H4 (cell line): ENCODE data around the gene PEX10. TPM values are rescaled to one million over a fixed set of nuclear protein-coding genes. Genes with fewer than 3 reads are reported as not detected.
"Not testable (repeated sequence)": the region's sequence is repeated elsewhere in the genome, so short reads cannot be mapped to it uniquely, and the experiment has no call there.

Source experiments
- DNase-seq: peaks from one replicate; pipeline ENCODE4 v3.0.0-alpha.2; 2015; ENCODE audit warnings: low spot score
- total RNA-seq: library from RNA; depleted of rRNA; stranded (reverse); fragments of >200 nt; shearing (Covaris generic); gene quantifications from 2 replicates; pipeline ENCODE4 v1.2.3, GENCODE V29; 2014

The PEX10 gene
- total RNA-seq, 1 experiment from 2014 or later: 26.1 TPM

DNA sequence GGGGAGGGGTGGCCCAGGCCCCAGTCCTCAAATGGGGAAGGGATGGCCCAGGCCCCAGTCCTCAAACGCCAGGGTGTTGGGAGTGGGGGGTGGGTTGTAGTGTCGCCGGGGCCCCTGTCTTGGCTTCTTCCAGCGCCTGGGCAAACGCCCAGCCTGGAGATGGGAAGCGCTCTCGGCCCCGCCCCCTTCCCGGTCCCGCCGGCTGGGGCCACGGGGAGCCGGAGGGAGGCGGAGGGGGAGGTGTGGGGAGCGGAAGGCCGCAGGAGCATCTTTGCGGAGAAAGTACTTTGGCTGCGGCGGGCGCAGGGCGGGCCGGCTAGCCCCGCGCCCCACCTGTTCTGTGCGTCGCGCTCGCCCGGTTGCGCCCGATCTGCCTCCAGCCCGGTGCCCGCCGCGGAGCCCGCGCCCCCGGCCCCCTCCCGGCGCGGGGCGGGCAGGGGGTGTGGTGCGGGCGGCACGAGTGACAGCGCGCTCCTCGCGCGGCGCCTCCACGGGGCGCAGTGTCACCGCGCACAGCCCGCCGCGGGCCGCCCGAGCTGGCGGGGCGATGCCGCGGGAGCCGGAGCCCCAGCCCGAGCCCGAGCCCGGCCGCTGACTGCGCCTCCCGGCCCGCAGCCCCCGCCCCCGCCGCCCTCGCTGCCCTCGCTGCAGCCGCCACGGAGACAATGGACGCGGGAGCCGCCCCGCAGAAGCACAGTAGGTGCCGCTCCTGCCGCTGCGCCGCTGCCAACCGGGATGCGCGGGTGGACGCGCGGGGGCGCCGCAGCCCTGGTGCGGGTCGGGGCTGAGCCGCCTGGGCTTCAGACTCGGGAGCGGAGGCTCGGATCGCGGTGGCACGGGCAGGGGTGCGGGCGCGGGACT, 31.1 kb upstream of the PEX10 start:
- no peak for DNase-seq

DNA sequence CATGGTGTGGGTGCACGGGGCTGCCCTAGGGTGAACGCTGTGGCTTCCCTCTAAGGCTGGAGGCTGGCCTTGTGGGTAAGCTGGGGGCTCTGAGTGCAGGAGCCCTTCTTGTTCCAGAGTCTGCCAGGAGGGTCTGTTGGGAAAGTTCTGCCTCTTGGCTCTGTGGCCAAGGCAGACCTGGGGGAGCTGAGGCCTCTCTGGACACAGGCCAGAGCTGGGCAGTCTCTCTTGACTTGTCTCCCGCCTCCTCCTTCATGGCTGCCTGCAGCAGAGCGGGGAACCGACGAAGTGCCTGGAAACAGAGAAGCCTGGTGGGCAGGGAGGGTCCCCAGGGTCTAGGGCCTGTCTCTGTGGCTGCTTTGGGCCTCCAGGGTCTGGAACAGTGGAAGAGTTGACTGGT, 30.3 kb upstream of the PEX10 start:
- DNase-seq: no peak

DNA sequence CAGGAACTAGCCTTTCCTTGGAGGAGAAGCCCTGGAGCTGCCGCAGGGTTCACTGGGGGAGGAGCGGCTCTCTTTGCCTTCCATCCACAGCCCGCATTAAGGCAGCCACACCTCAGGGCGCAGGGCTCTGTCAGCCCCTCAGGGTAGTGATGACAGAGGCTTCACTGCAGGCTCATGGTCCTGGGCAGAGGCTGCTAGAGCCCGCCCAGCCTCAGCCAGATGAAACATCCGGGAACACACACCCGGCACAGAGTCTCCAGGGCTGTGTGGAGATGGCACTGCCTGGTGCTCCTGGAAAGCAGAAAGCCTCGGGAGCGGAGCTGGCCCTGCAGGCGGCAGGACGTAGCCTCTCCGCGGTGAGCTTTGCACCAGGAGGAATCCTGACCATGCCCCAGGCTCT, 29.4 kb upstream of the PEX10 start:
- DNase-seq: no peak

DNA sequence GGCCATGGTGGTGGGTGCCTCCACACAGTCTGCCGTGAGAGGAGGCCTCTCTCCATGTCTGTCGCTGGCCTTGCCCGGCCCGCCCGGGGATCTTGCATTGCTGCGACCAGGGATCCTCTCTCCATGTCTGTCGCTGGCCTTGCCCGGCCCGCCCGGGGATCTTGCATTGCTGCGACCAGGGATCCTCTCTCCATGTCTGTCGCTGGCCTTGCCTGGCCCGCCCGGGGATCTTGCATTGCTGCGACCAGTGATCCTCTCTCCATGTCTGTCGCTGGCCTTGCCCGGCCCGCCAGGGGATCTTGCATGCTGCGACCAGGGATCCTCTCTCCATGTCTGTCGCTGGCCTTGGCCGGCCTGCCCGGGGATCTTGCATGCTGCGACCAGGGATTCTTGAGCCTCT, 28.0 kb upstream of the PEX10 start:
- not testable (repeated sequence) for DNase-seq

DNA sequence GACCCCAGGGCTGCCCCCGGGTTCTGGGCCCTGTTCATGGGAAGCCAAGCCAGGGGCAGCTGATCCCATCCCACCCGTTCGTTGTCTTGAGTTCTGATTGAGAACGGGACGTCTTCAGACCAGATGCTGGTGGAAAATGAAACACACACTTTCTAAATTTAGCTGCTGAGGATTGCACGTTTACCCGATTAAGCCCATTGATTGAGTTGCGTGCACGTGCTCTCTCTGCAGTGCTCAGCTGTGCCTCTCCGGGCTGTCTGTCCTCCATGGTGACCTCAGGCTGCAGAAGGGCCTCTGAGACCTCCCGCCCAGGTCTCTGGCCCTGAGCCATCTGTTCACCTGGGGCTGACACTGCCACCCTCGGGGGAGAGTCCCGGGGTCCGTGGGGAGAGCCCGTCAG, 27.0 kb upstream of the PEX10 start:
- no peak for DNase-seq

DNA sequence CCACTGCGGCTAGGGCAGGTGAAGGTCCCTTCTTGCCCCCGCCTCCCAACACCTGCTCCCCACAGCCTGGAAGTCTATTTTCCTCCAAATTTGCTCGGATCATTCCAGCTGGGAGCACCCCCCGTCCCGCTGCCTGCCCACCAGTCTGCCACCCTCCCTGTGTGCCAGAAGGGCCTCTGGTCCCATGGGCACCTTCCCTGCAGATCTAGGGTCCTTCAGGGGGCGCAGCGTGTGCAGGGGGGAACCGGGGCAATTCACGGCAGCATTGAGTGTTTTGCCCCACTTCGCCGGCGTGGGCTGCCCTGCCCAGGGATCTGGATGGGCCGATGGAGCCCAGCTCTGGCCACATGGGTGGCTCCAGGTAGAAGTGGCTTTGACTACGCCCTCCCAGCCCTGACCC, 26.3 kb upstream of the PEX10 start:
- DNase-seq: no peak

DNA sequence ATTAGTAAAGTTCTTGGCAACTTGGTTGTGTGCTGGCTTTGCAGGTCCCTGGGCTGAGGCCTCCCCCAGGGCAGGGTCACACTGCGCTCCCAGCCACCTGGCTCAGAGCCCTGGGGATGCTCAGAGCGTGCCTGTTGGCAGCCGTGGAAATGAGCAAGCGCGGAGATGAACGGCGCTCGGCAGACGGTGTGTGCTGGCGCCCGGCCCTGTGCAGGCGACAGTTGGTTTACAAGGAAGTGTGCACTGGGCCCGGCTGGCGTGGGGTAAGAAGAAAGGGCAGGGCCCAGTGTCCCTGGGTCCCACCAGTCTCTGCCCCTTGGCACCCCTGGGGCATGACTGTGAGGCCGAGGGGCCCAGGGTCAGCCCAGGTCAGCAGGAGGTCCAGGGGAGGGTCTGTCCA, 25.7 kb upstream of the PEX10 start:
- no peak for DNase-seq

DNA sequence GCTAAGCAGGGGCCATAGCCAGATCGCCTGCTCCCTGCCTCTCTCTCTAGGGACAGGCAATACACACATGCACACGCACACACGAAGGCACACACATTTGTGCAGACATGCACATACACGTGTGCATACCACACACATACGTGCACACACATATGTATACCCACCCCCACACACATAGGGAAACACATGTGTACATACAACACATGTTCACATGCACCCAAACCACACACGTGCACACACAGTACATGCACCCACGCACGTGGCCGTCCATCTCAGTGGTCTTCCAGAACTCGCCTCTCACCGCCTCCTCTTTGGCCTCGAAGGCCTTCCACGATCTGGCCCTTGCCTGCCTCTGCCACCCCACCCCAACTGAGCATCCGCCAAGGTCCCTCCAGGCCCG, 25.3 kb upstream of the PEX10 start:
- no peak for DNase-seq

DNA sequence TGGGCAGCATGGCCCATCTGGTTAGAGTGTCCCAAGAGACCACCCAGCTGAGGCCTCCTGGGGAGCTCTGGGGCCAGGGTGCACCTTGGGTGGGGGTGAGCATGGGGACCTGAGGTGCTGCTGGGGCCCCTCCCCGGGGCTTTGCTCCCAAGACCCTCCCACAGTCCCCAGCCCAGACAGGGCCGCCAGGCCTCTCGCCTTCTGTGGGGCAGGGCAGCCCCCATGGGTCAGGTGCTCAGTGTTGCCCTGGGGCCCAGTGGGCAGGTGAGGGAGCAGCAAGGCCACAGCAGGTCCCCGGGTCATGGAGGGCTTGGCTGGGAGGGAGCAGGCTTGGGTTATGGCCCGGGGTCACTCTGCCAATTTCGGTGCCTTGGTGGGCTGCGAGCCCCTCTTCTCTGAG, 24.5 kb upstream of the PEX10 start:
- no peak for DNase-seq

DNA sequence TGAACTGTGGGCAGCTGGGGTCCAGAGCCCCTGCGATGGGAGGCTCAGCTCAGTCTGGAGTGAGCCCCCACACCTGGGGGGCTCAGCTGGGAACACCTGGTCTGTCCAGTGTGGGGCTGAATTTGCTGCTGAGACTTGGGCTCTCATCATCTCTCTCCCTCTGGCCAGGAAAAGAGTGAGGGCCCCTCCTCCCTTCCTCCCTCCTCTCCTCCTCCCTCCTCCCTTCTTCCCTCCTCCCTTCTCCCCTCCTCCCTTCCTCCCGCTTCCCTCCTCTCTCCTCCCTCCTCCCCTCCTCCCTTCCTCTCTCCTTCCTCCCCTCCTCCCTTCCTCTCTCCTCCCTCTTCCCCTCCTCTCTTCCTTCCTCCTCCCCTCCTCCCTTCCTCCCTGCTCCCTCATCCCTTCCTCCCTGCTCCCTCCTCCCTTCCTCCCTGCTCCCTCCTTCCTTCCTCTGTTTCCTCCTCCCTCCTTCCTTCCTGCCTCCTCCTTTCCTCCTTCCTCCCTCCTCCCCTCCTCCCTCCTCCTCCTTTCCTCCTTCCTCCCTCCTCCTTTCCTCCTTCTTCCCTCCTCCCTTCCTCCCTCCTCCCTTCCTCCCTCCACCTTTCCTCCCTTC, 23.5 kb upstream of the PEX10 start:
- DNase-seq: no peak

DNA sequence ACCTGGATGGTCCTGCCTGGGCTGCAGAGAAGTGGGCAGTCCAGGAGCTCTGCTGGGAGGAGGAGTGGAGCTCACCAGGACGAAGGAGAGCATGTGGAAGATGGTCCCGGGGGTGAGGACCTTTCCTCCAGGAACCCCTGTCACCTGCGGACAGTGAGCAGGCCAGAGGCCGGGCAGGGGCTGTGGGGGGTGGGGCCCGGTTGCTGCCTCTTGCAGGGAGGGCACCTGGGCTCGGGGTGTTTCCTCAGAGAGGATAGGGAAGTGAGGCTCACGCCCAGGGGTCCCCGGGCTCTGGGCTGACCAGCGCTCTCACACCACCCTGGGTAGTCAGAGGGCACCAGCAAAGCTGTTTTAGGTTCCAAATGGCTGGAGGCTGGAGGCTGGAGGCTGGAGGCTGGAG, 22.7 kb upstream of the PEX10 start:
- DNase-seq: no peak

DNA sequence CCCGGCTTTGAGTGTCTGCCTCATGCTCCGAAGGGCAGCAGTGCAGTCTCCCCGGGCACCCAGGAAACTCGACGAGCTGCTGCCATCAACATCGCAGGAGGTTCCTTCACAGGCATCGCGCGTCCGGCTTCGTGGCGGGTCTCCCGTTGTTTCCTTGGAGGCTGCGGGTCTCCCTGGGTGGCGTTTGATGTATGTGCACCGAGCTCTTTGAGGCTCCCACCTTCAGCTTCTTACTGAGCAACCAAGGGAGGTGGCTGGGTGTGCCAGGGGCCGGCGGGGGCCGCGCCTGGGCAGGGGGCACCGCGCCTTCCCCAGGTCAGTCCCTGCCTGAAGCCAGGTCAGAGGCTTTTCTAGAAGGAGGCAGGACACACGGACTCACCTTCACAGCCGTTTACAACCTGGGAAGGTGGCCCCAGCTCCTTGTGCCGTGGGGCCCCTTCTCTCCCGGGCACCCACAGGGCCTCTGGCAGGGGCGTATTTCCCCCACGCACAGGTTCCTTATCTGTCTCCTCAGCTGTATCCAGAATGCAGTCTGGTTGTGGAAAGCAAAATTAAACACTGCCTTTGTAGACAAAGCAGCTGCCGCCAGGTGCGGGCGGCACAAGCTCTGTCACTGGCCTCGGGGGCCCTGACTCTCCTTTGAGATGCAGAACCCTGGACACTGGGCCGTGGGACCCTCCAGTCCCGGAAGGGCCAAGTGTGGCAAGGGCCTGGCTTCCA, 21.7 kb upstream of the PEX10 start:
- no peak for DNase-seq

DNA sequence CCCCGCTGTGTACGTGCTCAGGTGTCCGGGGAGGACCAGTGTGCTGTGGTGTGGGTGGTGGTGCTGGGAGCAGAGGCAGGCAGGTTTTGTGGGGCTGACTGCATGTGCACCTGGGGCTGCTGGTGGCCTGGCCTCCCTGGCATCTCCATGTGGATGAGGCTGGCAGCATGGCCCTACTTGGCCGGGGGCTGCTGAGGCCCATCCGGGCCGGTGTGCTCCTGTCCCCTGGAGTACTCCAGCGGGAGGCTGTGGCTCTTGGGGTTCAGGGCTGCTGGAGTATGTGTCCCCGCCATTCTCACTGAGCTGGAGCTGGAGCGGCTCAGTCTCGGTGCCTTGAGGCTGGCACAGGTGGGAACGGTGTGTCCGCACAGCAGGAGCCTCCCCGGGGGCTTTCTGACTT, 20.8 kb upstream of the PEX10 start:
- DNase-seq: no peak

DNA sequence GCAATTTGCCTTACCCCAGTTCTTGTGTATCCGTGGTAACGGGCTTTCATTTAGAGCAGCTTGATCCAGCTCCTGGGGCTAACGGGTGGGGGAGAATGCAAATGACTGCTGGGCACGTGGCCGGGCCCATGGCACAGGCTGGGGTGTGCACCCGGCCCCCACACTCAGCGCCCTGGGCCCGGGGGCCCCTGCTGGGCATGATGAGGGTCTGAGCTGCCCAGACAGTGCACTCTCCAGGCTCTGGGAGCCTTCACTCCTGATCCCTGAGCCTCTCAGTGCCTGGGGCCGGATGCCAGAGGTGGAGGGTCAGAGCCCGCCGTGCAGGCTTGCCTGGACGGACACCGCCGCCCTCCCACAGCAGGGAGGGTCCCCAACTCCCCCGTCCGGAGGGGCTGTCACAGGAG, 20.1 kb upstream of the PEX10 start:
- DNase-seq: no peak

DNA sequence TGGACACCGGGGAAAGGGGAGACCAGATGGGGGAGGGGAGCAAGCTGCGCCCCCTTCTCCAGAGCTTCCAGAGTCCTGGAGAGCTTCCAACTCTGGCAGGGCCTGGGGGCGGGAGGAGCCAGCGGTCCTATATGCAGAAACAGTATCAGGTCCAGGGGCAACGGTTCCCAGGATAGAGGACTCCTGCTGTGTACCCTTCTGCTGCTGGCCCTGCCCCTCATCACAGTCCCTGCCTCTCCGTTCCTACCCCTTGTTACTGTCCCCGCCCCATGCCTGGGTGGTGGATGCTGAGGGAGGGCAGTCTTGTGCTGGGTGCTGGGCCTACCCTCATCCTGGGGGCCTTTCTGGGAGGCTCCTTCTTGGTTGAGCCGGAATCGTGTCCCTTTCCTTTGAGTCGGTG, 19.2 kb upstream of the PEX10 start:
- no peak for DNase-seq

DNA sequence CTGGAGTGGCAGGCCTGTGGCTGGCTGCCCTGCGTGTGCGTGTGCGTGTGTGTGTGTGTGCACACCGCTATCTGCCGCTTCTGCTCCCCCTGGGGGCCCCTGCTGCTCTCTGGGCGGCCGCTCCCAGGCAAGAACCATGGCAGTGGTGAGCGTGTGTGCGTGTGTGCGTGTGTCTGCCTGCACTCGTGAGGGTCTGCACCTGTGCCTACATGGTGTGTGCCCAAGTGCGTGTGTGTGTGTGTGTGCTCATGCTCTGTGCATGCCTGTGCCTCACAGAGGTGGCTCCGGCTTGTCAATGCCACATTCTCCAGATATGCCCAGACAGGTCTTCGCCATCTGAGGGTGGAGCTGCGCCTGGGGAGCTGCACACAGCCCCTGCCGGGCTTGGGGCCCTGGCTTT, 18.7 kb upstream of the PEX10 start:
- DNase-seq: no peak

DNA sequence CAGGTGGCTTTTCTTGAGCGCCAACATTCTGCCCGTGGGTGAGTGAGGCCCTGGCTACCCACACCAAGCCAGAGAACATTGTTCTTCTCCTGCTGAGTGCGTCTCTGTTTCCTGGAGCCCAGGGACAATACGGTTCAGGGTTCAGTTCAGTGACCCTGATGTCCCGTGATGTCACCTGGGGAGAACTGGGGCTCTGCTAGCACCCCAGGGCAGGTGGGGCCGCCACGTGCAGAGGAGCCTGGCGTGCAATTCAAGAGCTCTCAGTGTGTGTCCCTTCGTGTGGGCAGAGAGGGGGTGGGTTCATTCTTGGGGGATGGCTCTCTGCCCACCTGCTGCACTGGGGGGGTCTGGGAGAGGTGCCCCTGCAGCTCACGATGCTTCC, 18.2 kb upstream of the PEX10 start:
- no peak for DNase-seq

DNA sequence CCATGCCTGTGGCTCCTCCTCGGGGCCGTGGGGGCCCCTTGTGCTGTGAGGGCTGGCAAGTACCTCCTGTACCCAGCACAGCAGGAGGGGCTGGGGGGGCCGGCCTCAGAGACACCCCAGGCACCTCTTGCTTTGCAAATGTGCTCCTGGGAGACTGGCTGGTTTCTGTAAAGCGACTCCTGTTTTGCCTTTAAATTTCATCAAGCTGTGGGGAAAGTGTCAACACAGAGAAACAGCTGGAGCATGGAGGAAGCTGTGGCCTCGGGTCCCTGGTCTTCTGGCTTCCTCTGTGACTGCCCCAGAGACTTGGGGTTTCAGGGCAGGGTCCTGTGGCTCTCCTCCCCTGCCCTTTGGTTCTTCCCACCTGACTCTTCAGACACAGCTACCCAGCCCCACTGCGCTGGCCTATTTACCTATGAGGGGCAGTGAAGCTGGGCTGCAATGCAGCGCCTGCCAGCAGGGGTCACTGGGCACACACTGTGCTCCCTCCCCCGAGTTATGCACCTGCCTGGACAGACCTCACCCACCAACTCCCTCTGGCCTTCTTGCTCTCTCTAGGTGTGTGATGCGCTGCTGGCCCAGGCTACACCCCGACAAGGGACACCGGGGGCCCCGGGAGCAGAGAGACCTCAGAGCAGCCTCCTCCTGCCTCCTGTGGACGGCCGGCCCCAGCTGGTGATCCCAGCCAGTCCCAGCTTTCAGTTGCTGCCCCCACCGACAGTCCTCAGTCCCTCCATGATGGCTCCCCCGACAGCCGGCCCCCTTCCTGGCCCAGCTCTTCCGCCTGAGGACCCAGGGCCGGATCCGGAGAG, 17.6 kb upstream of the PEX10 start:
- no peak for DNase-seq

DNA sequence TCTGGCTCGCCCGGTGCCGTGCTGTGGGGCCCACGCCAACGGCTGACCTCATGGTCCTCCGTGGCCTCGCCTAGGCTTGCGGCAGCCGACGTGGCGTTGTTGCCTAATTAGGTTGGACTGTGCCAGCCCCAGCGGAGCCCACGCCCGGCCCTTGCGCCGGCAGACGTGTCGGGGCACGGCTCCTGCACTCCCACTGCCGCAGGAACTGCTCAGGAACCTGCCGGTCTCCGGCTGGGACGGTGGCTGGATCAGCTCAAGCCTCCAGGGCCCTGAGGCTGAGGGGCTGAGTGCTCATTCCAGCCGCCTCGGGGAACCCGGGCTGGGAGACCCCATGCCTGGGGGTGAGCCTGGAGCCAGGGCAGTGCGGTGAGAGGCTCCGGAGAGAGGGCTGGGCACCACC, 16.1 kb upstream of the PEX10 start:
- no peak for DNase-seq

DNA sequence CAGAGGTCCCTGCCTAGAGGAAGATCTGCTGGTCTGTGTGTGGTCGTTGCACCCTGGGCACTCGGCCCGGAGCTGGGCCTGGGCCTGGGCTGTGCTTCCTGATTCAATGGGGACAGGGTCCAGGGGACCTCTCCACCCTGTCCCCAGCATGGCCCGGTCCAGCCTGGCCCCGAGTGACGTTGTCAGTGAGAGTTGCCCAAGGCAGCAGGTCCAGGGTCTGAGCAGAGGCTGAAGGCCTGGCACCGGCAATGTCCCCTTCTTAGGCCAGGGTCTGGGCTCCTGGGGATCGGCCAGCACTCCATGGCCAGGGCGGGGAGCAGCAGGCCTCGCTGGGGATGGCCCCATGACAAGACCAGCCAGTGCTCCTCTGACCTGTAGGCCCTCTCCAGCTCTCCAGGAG, 15.6 kb upstream of the PEX10 start:
- no peak for DNase-seq

DNA sequence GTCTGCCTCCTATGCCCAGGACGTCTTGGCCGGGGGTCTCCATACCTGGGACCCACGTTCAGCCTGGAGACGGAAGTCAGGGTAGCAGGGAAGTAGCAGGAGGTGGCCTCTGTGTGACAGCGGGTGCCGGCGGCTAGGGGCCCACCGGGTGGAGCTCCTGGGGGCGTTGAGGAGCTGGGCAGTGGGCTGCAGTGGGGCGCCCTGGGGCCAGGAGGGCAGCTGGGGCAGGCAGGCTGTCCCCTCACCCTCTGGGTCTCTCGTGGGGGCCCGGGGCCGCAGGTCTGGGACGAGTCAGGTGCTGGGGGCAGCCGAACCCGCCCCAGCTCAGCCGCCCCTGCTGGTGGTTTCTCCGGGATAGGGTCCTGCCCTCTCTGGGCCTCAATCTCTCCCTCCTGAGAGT, 14.7 kb upstream of the PEX10 start:
- DNase-seq: no peak

DNA sequence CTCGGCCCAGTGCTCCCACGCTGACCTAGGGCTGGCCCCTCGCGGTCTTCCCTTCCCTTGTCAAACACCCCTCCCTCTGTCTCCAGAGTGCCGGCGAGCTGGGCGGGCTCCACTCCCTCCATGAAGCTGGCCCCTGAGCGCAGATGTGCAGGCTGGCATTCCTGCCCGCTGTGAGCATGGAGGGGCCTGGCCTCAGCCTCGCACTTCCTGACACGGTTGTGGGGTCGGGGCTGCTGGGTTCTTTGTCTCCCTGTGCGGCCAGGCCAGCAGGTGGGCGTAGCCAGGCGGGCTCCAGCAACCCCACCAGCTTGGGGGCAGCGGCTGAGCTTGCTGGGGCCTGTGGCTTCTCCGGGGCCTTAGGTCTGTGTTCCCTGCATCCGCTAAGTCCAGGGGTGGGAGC, 14.2 kb upstream of the PEX10 start:
- no peak for DNase-seq
